HG03108 (cell line): ENCODE measurements around the gene WDR1.

Experiments
- ATAC-seq: cut with Tn5 transposase; IDR thresholded peaks from one replicate; pipeline ENCODE4 v1.9.1; 2021; ENCODE audit warnings: moderate library complexity; ENCODE audit not compliant: unreplicated experiment

Gene WDR1

GRCh38 chr4:10074076-10074766 lies 42.4 kb downstream of the WDR1 start:
- ATAC-seq = no peak

DNA sequence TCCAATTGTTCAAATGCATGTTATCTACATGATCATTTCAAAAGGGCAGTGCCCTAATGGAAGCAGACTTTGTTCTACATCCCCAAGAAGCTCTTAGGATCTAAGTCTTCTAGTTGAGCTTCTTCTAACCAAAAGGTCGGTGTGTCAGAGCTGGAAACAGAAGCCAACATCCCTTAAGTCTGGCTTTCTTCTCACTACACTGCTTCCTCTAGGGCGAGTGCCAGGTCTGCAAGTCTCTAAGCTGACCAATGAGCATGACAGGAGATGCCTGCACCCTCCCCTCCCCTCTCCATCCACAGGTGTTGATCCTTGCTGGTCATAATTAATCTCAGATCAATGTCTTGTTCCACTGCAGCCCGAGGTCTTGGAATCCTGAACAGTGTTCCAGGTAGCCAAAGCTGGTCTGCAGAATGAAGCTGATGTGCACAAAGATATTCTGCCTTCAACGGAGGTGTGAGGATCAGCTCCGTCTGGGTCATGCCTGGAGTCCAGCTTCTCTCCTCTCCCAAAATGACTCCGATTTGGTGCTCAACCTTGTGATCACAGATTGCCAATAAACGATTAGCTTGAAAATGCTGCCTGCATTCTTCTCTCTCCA lies 44.1 kb downstream of the WDR1 start:
- ATAC-seq = no peak

- ATAC-seq = no peak
Observed at GRCh38 chr4:10069075-10069642, 47.4 kb downstream of the WDR1 start.

DNA sequence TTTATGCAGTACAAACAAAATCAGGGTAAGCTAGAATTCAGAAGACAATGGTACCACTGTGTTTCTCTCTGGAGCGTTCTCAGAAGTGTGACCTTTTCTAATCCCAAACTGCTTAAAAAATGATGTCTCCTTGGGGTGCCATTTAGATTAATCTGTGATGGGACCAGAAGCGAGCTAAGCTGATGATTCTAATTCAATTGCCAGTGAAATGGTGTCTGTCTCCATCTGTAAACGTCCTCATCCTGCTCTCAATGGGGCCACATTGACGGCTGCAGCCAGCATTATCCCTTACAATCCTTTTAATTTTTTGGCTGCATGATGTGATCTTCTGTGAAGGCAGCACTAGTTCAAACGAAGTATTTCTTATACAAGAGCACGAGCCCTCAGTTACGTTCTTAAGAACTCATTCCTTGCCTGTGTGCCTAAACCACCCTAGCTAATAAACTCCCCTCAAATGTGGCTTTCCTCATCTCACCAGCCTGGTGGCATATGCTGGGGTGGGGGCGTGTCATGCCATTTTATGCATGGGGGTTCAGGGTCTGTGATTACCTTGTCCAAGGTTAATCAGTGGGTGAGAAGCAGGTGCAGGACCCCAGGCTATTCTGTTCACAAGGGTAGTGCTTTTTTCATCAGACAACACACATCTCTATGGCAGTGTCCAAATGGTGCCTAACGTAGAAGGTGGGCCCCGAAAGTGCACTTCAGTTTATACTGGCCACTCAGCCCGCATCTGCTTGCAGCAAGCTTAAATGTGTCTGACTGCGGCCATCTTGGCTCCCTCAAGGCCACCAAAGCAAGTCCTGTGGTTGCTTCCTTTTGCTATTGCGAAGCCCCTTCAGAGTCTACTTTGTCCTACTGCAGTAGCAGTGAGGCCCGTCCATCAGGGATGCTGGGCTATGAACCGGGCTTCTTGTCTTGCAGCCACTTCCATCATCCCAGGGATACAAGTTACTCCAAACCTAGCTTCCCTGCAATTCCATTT lies 49.6 kb downstream of the WDR1 start:
- no peak for ATAC-seq

DNA sequence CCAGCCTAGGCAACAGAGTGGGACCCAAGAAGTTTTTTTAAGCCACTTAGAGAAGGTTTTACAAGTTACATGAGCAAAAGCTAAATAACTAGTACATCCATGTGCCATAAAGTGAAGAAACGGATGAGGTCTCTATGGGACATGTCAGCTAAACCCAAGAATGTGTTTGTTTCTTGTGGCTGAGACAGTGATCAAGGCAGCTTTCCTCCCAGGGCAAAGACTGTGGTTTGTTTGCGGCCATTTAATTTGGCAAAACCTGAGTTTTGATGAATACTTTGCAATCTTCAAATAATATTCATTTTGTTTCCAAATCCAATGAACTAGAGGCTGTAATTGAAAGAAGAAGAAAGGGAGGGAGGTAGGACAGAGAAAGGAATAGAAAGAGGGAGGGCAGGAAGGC lies 50.4 kb downstream of the WDR1 start:
- no peak for ATAC-seq

DNA sequence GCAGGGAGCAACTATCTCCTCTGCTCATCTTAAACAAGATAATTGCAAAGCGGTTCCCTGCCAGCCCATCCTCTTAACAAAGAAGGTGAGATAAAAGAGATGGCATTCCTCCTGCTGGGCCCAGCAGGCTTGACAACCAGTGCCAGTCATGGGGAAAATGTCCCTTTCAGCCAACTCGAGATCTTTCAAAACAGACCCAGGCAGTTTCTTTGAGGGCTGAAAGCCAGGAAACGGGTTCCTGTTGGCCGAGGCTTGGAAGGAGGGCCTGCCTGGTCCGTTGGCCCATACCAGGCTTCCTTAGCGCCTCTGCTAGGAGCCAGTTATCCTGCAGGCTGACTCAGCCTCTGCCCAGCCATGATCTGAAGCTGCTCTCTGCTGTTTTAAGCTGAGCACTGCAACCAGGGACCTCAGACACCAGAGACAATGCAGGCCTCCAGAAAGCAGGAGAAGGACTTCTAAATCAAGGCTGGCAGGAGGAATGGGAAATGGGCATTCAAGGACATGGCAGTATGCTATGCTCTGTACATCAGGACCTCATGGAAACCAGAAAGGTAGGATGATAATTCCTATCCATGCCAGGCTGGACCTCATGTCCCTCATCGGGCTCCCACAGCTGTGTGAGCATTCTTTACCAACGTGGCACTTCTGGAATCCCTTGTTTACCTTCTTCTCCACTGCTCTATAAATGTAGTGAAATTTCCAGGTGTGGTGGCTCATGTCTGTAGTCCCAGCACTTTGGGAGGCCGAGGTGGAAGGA lies 52.9 kb downstream of the WDR1 start:
- no peak for ATAC-seq

DNA sequence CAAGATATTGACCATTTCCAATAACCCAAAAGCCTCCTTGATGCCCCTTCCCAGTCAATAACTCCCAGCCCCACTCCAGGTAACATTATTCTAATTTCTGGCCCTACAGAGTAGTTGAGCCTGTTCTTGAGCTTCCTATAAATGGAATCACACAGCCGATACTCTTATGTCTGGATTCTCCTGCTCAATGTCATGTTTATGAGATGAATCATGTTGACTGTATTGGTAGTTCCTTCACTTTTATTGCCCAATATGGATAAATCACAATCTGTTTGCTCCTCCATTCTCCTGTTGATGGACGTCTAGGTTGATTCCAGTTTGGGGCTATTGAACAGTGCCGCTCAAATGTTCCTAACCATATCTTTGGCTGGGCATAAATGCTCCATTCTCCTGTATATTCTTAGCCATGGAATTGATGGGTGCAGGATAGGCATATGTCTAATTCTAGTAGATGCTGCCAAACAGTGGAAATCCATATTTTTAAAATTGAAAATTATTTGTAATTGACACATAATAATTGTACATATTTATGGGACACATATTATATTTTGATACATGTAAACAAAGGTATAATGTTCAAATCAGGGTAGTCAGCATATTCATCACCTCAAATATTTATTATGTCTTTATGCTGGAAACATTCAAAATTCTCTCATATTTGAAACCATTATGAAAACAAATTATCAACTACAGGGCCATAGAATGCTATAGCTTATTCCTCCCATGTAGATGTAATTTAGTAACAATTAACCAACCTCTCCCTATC lies 54.8 kb downstream of the WDR1 start:
- no peak for ATAC-seq

GRCh38 chr4:10058371-10058770 lies 58.2 kb downstream of the WDR1 start:
- ATAC-seq = no peak

GRCh38 chr4:10057023-10057395 lies 59.6 kb downstream of the WDR1 start:
- ATAC-seq = no peak

DNA sequence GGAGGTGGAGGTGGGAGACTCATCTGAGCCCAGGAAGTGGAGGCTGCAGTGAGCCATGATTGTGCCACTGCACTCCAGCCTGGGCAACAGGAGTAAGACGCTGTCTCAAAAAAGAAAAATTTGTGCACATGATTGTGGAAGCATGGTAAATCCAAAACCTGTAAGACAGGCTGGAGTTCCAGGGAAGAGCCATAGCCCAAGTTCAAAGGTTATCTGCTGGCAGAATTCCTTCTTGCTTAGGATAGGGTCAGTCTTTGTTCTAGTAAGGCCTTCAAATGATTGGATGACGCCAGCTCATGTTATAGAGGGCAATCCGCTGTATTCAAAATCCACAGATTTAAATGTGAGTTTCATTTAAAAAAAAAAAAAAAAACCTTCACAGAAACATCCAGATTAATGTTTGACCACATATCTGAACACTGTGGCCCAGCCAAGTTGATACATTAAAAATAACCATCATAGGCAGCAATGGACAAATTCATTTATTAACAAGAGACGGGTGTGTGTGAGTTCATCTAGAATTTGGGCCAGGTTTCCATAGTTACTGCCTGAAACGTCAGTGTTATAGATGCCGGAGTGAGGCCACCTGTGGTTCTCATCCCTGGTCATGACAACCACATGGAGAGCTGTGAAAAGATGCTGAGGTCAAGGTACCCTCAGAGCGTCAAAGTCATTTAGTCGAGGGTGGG lies 60.1 kb downstream of the WDR1 start:
- no peak for ATAC-seq

GRCh38 chr4:10055871-10056270 lies 60.7 kb downstream of the WDR1 start:
- ATAC-seq = no peak

DNA sequence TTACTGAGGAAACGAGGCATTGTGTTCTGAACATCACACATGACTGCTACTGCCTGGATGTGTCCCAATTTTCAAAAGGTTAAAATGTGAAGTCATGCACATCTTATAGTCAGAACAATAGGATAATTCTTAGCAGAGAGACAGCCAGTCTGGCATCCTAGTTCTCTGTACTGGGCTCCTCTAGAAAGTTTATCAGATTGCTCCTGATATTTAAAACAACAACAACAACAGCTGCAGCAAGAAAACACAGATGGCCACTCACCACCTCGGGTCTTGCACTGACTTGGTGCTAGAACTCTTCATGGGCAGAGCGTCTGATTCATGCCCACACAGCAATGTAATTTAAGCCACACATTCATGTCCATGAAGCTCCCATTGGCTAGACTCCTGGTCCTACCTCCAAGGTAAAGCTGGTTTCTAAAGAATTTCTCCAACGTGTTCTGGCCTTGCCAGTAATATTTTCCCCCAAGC lies 62.0 kb downstream of the WDR1 start:
- ATAC-seq = no peak

DNA sequence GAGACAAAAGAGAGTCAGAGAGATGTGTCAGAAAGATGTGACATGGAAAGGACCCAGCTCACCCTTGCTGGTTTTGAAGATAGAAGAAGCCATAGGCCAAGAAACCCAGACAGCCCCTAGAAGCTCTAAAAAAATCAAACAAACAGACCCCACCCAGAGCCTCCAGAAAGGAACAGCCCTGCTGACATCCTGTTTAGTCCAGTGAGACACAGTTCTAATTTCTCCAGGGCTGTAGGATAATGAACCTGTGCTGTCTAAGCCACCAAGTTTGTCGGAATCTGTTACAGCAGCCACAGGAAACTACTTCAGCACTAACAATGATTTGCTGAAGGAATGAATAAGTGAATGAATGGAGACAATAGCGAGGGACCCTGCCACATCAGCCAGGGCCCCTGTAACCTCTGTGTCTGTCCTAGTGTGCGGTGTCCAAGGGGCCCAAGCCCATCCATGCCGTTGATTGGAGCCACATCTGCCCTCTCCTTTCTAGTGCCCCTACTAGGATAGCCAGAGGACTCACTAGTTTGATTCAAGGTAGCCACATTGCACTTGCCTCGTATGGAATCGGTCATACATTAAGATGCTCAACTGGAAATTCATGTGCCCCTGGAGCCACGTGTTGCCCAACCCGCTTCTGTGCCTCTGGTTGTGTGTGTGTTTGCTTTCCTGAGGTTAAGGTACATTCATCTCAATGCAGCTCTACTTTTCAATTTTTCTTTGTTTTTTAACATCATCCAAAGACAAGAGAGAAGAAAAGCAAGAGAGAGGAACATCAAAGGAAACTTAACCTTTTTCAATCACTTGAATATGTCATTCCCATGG lies 62.8 kb downstream of the WDR1 start:
- ATAC-seq = no peak

DNA sequence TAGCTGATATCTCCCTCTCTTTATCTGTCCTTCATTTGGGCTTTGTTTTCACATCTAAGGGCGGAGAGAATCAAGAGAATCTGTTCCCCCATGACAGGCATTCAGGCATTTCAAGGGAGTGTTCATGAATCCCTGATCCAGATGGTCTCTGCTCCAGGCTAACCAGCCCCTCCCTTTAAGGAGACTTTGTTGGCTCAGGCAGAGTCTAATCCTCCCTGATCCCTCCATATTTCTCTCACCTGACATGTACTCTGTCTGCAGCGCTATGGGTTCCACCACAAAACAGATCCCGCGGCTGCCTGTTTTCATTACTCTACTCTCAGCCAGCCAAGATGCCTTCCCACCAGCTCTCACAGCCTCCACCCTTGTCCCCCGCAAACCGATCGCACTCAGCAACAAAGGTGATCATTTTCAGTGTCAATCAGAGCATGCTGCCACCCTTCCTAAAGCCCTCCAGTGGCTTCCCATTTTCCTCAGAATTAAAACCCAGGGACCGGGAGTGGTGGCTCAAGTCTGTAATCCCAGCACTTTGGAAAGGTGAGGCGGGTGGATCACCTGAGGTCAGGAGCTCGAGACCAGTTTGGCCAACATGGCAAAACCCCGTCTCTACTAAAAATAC lies 65.0 kb downstream of the WDR1 start:
- ATAC-seq = no peak

- ATAC-seq = no peak
Observed at GRCh38 chr4:10050721-10051120, 65.9 kb downstream of the WDR1 start.

DNA sequence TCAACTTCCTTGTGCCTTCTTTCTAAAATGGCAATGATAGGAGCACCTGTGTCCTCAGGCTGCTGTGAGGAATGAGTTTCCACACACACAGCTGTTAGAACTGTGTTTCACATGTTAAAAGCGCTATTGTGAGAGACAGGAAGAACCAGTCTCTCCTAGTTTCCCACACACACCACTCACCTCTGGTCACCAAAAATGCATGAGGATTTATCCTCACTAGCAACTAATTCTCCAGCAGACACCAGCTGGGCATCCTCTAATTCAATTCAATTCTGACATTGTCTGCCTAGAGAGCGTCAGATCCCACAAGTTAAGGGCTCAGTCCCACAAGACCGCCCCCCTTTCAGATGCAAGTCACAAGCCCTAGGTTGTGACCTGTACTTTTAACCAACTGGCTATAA lies 66.3 kb downstream of the WDR1 start:
- no peak for ATAC-seq

- no peak for ATAC-seq
Observed at GRCh38 chr4:10048941-10049697, 67.5 kb downstream of the WDR1 start.
